PC-3 (cell line): ENCODE measurements around the gene ZNF277. TPM values are rescaled to one million over a fixed set of nuclear protein-coding genes. Genes with fewer than 3 reads are reported as not detected.

Source experiments
- ATAC-seq: fragments of 200-7000 bp; cut with Tn5 transposase; 2 replicates; pipeline ENCODE4 v1.9.1; 2020; ENCODE audit warnings: mild to moderate bottlenecking, moderate library complexity
- BruUV-seq: library from RNA; stranded (reverse); fragments of 400-500 nt; replicated peaks from 2 replicates; lab custom pipeline; 2021; lab: Mats Ljungman, UMichigan
- CTCF ChIA-PET: fragments of 300-600 bp; sonication (Branson Sonifier 250); formaldehyde crosslinking; loops from one replicate; lab custom pipeline; 2022; ENCODE audit warnings: antibody characterized with exemption; lab: Charles Lee
- POLR2A ChIA-PET: fragments of 300-600 bp; sonication (Branson Sonifier 250); formaldehyde crosslinking; loops from one replicate; lab custom pipeline; 2022; ENCODE audit warnings: antibody characterized with exemption; ENCODE audit not compliant: unreplicated experiment; lab: Charles Lee
- DNase-seq: peaks from one replicate; pipeline ENCODE4 v3.0.0-alpha.2; 2015
- H2AFZ ChIP-seq: fragments of 300-600 bp; sonication (generic); 2 replicates; pipeline ENCODE4 v1.6.0; 2016; ENCODE audit warnings: antibody characterized with exemption, low read length
- H3F3A ChIP-seq: fragments of 300-600 bp; sonication (generic); one replicate; pipeline ENCODE4 v1.6.0; 2017; ENCODE audit warnings: antibody characterized with exemption, low read length, control low read depth, mild to moderate bottlenecking; ENCODE audit not compliant: unreplicated experiment
- H3K27ac ChIP-seq: fragments of 300-600 bp; sonication (generic); 2 replicates; pipeline ENCODE4 v1.5.1; 2016; ENCODE audit warnings: mild to moderate bottlenecking, low read length
- H3K27me3 ChIP-seq: fragments of 300-600 bp; sonication (generic); 2 replicates; pipeline ENCODE4 v1.6.1; 2016; ENCODE audit warnings: low read length, mixed read lengths
- H3K36me3 ChIP-seq: fragments of 300-600 bp; sonication (generic); 2 replicates; pipeline ENCODE4 v1.6.1; 2016; ENCODE audit warnings: low read depth, mixed run types, low read length, mixed read lengths
- H3K4me1 ChIP-seq: fragments of 300-600 bp; sonication (generic); 2 replicates; pipeline ENCODE4 v1.5.1; 2016; ENCODE audit warnings: low read length; ENCODE audit not compliant: insufficient read depth
- H3K4me2 ChIP-seq: fragments of 300-600 bp; sonication (generic); 2 replicates; pipeline ENCODE4 v1.6.0; 2016; ENCODE audit warnings: low read length
- H3K4me3 ChIP-seq: fragments of 300-600 bp; sonication (generic); 2 replicates; pipeline ENCODE4 v1.5.1; 2016; ENCODE audit warnings: mild to moderate bottlenecking, low read length, mixed read lengths
- H3K79me2 ChIP-seq: fragments of 300-600 bp; sonication (generic); 2 replicates; pipeline ENCODE4 v1.6.1; 2017; ENCODE audit warnings: low read length, mixed read lengths
- H3K9ac ChIP-seq: fragments of 300-600 bp; sonication (generic); 2 replicates; pipeline ENCODE4 v1.6.0; 2016; ENCODE audit warnings: mild to moderate bottlenecking, low read length
- H3K9me2 ChIP-seq: fragments of 300-600 bp; sonication (generic); replicated peaks from 2 replicates; pipeline ENCODE4 v1.6.1; 2016; ENCODE audit warnings: mixed run types, low read length, mixed read lengths
- H3K9me3 ChIP-seq: fragments of 300-600 bp; sonication (generic); 2 replicates; pipeline ENCODE4 v1.6.1; 2016; ENCODE audit warnings: low read length, mixed read lengths
- H4K20me1 ChIP-seq: fragments of 300-600 bp; sonication (generic); 2 replicates; pipeline ENCODE4 v1.6.1; 2016; ENCODE audit warnings: low read length, mixed read lengths
- EZH2 ChIP-seq: fragments of 300-600 bp; sonication (generic); IDR thresholded peaks from one replicate; pipeline ENCODE4 v1.6.1; 2017; ENCODE audit warnings: antibody characterized with exemption, mild to moderate bottlenecking, low read length; ENCODE audit not compliant: unreplicated experiment
- EZH2phosphoT487 ChIP-seq: fragments of 300-600 bp; sonication (generic); IDR thresholded peaks from 2 replicates; pipeline ENCODE4 v1.6.1; 2018; ENCODE audit warnings: mild to moderate bottlenecking, antibody characterized with exemption, low read length, borderline replicate concordance
- intact Hi-C: fragments of 100-400 bp; cut with micrococcal nuclease; formaldehyde crosslinking; loops from 2 replicates; pipeline ENCODE4 v1.9.0; 2023
- total RNA-seq: library from RNA; depleted of rRNA; stranded (reverse); fragments of >200 nt; gene quantifications from 2 replicates; pipeline ENCODE4 v1.2.3, GENCODE V29; 2014
- TF ChIP-seq, protein P1 (sequence below): fragments of 300-600 bp; sonication (generic); conservative IDR thresholded peaks from 2 replicates; pipeline ENCODE4 v1.5.1; 2017; ENCODE audit warnings: antibody characterized with exemption, low read depth, mild to moderate bottlenecking, low read length

Gene ZNF277
- total RNA-seq, 1 experiment from 2014 or later = 14.0 TPM

DNA sequence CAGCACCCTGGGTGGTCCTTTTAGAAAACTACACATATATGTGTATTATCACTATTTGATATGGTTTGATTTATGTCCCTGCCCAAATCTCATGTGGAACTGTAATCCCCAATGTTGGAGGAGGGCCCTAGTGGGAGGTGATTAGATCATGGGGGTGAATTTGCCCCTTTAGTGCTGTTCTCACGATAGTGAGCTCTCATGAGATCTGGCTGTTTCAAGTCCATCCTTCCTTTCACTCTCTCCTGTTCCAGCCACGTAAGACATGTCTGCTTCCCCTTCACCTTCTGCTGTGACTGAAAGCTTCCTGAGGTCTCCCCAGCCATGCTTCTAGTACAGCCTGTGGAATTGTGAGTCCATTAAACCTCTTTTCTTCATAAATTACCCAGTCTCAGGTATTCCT lies 37.6 kb upstream of the ZNF277 start:
- no peaks in the 10 kb centered on the region for H3K36me3 ChIP-seq
- ChIA-PET POLR2A (no interaction called here), CTCF (no interaction called here)
- H3K9me3 ChIP-seq = no peaks in the 10 kb centered on the region
- no peak overlapping the region for H3K4me3 ChIP-seq
- intact Hi-C loops = no loop called here
- no peaks in the 10 kb centered on the region for H4K20me1 ChIP-seq
- H3K79me2 ChIP-seq = peaks cover 42% of the 10 kb centered on the region
- H3K27me3 ChIP-seq = no peaks in the 10 kb centered on the region
- H3K4me2 ChIP-seq = no peak overlapping the region
- H3F3A ChIP-seq = no peaks in the 10 kb centered on the region
- no peak for ATAC-seq
- no peak overlapping the region for H3K9ac ChIP-seq
- H3K4me1 ChIP-seq = no peaks in the 10 kb centered on the region
- no peak overlapping the region for H3K27ac ChIP-seq
- no peak for DNase-seq
- no peak overlapping the region for H2AFZ ChIP-seq
- BruUV-seq = no TSS peak
- TF ChIP-seq EZH2phosphoT487 (no peak), EZH2 (no peak)
- TF ChIP-seq, protein P1, sequence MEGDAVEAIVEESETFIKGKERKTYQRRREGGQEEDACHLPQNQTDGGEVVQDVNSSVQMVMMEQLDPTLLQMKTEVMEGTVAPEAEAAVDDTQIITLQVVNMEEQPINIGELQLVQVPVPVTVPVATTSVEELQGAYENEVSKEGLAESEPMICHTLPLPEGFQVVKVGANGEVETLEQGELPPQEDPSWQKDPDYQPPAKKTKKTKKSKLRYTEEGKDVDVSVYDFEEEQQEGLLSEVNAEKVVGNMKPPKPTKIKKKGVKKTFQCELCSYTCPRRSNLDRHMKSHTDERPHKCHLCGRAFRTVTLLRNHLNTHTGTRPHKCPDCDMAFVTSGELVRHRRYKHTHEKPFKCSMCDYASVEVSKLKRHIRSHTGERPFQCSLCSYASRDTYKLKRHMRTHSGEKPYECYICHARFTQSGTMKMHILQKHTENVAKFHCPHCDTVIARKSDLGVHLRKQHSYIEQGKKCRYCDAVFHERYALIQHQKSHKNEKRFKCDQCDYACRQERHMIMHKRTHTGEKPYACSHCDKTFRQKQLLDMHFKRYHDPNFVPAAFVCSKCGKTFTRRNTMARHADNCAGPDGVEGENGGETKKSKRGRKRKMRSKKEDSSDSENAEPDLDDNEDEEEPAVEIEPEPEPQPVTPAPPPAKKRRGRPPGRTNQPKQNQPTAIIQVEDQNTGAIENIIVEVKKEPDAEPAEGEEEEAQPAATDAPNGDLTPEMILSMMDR = no peak
- no peaks in the 10 kb centered on the region for H3K9me2 ChIP-seq

DNA sequence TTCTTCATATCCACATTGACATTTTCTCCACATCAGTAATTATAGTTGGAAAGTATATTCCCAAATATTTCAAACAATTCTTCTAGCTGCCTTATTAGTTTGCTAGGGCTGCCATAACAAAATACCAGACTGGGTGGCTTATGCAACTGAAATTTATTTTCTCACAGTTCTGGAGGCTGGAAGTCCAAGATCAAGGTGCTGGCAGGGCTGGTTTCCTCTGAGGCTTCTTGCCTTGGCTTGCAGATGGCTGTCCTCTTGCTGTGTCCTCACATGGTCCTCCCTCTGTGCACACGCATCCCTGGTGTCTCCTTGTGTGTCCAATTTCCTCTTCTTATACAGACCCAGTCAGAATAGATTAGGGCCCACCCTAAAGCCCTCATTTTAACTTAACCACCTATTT lies 34.8 kb upstream of the ZNF277 start:
- Histone ChIP-seq H2AFZ (no peak overlapping the region), H3K4me2 (no peak overlapping the region), H3K4me3 (no peak overlapping the region), H3F3A (no peaks in the 10 kb centered on the region), H3K79me2 (peaks cover 46% of the 10 kb centered on the region), H3K9me3 (no peaks in the 10 kb centered on the region), H4K20me1 (no peaks in the 10 kb centered on the region), H3K36me3 (no peaks in the 10 kb centered on the region), H3K9me2 (no peaks in the 10 kb centered on the region), H3K9ac (no peak overlapping the region), H3K27me3 (no peaks in the 10 kb centered on the region), H3K27ac (no peak overlapping the region), H3K4me1 (no peaks in the 10 kb centered on the region)
- DNase-seq (no peak), ATAC-seq (no peak)
- POLR2A ChIA-PET = no interaction called here
- CTCF ChIA-PET = no interaction called here
- intact Hi-C loops = no loop called here
- TF ChIP-seq EZH2 = no peak
- no peak for TF ChIP-seq EZH2phosphoT487
- TF ChIP-seq, protein P1 = no peak
- BruUV-seq = no TSS peak

DNA sequence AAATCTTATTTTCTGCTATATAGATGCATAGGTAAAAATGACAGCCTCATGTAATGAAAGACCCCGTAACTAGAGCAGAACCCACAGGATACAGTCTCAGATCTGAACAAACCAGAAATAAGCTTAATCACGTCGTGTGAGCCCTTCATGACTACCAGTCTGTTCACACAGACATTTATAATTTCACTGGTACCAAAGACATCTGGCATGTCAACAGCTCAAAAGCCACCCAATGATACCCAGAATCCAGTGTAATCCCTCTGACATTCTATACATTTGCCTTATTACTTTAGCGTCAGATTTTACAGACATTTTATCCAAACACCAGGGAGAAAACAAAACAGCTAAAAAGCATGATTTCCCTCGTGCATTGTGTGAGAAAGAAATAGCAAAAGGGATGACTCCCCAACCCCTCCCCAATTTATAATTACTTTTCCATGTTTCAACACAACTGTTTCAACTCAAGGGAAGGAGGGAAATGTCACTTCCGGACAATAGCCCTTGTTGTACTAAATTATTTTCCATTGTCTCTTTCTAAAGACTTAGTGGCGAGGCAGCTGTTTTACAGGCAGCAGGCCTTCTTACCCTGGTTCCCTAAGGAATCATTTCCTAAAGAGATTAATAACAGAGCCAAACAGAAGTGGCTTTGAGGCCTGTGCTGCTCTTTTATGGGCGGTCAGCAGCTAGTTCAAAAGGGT lies 33.5 kb upstream of the ZNF277 start:
- no peaks in the 10 kb centered on the region for H3K4me1 ChIP-seq
- CTCF ChIA-PET = no interaction called here
- no peaks in the 10 kb centered on the region for H3K9me2 ChIP-seq
- H3K4me3 ChIP-seq = no peak overlapping the region
- no peaks in the 10 kb centered on the region for H3F3A ChIP-seq
- POLR2A ChIA-PET = no interaction called here
- H3K36me3 ChIP-seq = no peaks in the 10 kb centered on the region
- H3K9ac ChIP-seq = no peak overlapping the region
- no peak for DNase-seq
- H3K9me3 ChIP-seq = no peaks in the 10 kb centered on the region
- no peaks in the 10 kb centered on the region for H3K27me3 ChIP-seq
- H4K20me1 ChIP-seq = no peaks in the 10 kb centered on the region
- TF ChIP-seq EZH2phosphoT487 = no peak
- TF ChIP-seq, protein P1 = no peak
- no peak for TF ChIP-seq EZH2
- peaks cover 48% of the 10 kb centered on the region for H3K79me2 ChIP-seq
- no peak overlapping the region for H3K4me2 ChIP-seq
- no peak overlapping the region for H3K27ac ChIP-seq
- H2AFZ ChIP-seq = no peak overlapping the region
- intact Hi-C loops = no loop called here
- no TSS peak for BruUV-seq
- no peak for ATAC-seq
